Osteocyte (in vitro differentiated cells): ENCODE measurements around the gene DOCK11. TPM values are rescaled to one million over a fixed set of nuclear protein-coding genes. Genes with fewer than 3 reads are reported as not detected.

Experiments
- DNase-seq: peaks from one replicate; pipeline ENCODE4 v3.0.0; 2021; ENCODE audit warnings: mixed read lengths; ENCODE audit not compliant: unreplicated experiment; ENCODE audit errors: extremely low spot score
- H3K27ac Mint-ChIP-seq: one replicate; pipeline ENCODE4 v1.8.0; 2021; ENCODE audit warnings: mild to moderate bottlenecking, mixed read lengths; ENCODE audit not compliant: unreplicated experiment
- H3K27me3 Mint-ChIP-seq: one replicate; pipeline ENCODE4 v1.8.0; 2021; ENCODE audit warnings: mixed read lengths; ENCODE audit not compliant: unreplicated experiment
- H3K36me3 Mint-ChIP-seq: one replicate; pipeline ENCODE4 v1.8.0; 2021; ENCODE audit warnings: mixed read lengths; ENCODE audit not compliant: unreplicated experiment
- H3K4me1 Mint-ChIP-seq: one replicate; pipeline ENCODE4 v1.8.0; 2021; ENCODE audit warnings: mixed read lengths; ENCODE audit not compliant: unreplicated experiment
- H3K4me3 Mint-ChIP-seq: one replicate; pipeline ENCODE4 v1.8.0; 2021; ENCODE audit warnings: mild to moderate bottlenecking, moderate library complexity, mixed read lengths; ENCODE audit not compliant: unreplicated experiment
- H3K9me3 Mint-ChIP-seq: one replicate; pipeline ENCODE4 v1.8.0; 2021; ENCODE audit warnings: mixed read lengths; ENCODE audit not compliant: unreplicated experiment
- total RNA-seq: library from RNA; stranded (reverse); gene quantifications from 2 replicates; pipeline ENCODE4 v1.2.1, GENCODE V29; 2021
- TF ChIP-seq, protein P1 (sequence below): fragments of 200-600 bp; sonication (generic); IDR thresholded peaks from 2 replicates; pipeline ENCODE4 v1.5.0; 2021; ENCODE audit warnings: antibody characterized with exemption, mild to moderate bottlenecking, moderate library complexity

DOCK11 gene
- total RNA-seq, 1 donor from 2014 or later = 24.8 TPM

DNA sequence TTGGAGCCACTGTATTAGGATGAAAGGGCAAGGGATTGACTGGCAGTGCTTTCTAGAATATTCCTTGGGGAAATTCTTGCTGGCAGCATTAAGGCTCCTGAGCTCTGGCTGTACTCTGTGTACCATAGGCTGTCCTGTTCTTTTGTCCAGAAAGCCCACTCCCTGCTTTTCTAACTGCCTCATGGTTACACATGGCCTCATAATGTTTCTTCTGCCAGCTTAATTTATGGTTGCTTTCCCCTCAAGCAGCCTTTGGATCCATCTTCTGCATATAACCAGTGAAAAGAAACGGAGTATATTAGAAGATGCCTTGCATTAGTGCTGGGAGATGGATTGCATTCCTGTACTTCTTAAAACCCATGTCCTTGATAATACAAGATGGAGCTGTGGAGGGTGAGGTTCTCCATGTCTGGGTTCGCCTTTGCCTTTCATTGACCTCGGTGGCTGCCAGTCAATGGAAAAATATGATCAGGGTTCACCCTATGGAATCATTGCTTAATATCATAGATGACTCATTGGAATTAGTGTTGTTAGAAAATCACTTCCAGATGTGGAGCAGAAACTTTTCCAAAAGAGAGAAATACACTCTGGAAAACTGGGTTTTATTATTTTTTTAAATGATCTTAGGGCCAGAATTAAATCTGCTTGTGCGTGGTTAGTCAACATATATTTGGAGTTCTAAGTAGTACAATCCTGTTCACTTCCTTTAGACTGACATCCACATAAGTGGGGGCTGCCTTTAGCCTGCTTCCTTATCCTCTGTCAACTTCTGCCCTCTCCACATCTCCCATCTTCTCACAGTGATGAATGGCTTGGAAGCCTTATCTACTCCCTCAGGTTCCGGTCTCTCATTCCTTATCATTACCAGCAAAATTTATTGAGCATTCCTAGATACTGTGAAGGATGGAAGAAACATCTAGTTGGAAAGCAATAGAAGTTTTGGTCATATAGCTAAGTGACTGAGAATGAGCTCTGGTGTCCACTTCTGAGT, 24.9 kb downstream of the DOCK11 start:
- Mint-ChIP-seq H3K27me3 (no peaks in the 10 kb centered on the region), H3K36me3 (no peaks in the 10 kb centered on the region), H3K4me1 (peaks cover 37% of the 10 kb centered on the region), H3K9me3 (no peaks in the 10 kb centered on the region), H3K27ac (peak overlapping the region; percentile 89), H3K4me3 (no peak overlapping the region)
- DNase-seq = no peak
- TF ChIP-seq, protein P1, sequence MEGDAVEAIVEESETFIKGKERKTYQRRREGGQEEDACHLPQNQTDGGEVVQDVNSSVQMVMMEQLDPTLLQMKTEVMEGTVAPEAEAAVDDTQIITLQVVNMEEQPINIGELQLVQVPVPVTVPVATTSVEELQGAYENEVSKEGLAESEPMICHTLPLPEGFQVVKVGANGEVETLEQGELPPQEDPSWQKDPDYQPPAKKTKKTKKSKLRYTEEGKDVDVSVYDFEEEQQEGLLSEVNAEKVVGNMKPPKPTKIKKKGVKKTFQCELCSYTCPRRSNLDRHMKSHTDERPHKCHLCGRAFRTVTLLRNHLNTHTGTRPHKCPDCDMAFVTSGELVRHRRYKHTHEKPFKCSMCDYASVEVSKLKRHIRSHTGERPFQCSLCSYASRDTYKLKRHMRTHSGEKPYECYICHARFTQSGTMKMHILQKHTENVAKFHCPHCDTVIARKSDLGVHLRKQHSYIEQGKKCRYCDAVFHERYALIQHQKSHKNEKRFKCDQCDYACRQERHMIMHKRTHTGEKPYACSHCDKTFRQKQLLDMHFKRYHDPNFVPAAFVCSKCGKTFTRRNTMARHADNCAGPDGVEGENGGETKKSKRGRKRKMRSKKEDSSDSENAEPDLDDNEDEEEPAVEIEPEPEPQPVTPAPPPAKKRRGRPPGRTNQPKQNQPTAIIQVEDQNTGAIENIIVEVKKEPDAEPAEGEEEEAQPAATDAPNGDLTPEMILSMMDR = no peak

DNA sequence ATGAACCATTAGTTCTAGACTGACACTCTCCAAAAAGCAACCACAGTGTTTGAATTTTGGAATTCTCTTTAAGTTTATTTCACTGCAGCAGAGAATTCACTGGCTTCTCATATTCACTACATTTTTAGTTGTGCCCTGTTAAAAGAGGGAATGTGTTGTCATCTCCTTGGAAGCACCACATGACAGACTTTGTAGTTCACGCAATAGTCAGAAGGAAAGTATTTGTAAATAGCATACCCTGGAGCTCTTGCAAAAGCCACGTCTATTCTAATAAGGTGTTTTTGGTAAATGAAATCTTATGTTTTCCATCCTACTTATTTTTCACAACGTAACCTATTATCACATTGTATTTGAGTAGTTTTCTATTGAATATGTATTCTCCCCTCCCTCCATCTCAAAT, 25.8 kb downstream of the DOCK11 start:
- Mint-ChIP-seq H3K9me3 (no peaks in the 10 kb centered on the region), H3K4me1 (peaks cover 44% of the 10 kb centered on the region), H3K4me3 (no peak overlapping the region), H3K27ac (peak overlapping the region; percentile 89), H3K27me3 (no peaks in the 10 kb centered on the region), H3K36me3 (no peaks in the 10 kb centered on the region)
- TF ChIP-seq, protein P1 = no peak
- no peak for DNase-seq

DNA sequence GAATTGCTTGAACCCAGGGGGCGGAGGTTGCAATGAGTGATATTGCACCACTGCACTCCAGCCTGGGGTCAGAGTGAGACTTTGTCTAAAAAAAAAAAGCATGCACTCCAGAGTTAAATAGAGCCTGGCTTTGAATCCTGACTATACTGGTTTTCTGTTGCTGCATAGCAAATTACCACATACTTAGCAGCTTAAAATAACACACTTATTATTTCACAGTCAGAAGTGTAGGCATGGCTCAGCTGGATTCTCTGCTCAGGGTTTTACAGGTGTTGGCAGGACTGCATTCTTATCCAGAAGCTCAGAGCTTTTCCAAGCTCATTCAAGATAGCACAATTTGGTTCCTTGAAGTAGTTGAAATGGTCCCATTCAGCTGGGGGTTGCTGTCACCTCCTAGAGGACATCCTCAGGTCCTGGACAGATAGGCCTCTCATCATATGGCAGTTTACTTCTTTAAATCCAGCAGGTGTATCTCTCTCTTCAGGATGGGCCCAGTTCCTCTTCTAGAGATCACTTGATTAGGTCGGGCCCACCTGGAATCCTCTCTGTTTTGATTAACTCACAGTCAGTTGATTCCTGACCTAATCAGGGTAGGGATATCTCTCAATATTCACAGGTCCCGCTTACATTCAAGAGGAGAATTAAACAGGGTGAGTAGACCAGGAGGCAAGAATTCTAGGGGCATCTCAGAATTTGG, 26.8 kb downstream of the DOCK11 start:
- no peak for DNase-seq
- no peaks in the 10 kb centered on the region for H3K36me3 Mint-ChIP-seq
- TF ChIP-seq, protein P1 = no peak
- H3K4me3 Mint-ChIP-seq = no peak overlapping the region
- H3K27me3 Mint-ChIP-seq = no peaks in the 10 kb centered on the region
- H3K27ac Mint-ChIP-seq = no peak overlapping the region
- H3K9me3 Mint-ChIP-seq = no peaks in the 10 kb centered on the region
- H3K4me1 Mint-ChIP-seq = peaks cover 53% of the 10 kb centered on the region

DNA sequence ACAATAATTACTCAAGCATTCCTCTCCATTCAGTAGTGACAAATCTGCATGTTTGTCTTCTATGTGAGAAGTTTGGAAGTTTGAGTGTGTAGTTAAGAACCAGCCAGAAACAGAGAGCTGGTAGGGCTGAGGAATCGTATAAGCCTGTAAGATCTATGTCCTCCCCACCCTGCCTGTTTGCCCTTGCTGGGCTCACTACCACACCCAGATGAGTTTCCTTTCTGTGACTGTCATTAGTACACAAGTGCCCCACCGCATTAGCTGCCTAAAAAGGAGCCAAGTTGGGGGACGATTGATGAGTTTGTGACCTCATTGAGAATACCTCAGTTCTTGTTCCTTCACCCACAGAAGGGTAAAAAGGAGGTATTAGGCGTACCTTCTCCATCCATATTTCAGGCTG, 28.3 kb downstream of the DOCK11 start:
- Mint-ChIP-seq H3K27me3 (no peaks in the 10 kb centered on the region), H3K27ac (no peak overlapping the region), H3K4me1 (peaks cover 49% of the 10 kb centered on the region), H3K4me3 (no peak overlapping the region), H3K36me3 (no peaks in the 10 kb centered on the region), H3K9me3 (no peaks in the 10 kb centered on the region)
- TF ChIP-seq, protein P1 = no peak
- no peak for DNase-seq

DNA sequence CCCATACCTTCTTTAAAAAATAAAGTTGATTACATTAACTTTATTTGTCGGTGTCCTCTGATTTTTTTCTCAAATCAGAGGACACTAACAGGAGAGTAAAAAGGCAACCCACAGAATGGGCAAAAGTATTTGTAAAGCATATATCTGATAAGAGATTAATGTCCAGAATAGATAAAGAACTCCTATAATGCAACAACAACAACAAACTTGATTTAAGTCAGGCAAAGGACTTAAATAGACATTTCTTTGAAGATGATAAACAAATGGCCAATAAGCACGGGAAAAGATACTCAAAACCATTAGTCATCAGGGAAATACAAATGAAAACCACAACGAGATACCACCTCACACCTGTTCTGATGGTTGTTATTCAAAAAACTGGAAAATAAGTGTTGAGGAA, 28.7 kb downstream of the DOCK11 start:
- TF ChIP-seq, protein P1 = no peak

More for the DNA sequence above, 28.7 kb downstream of the DOCK11 start:
- DNase-seq = no peak
- no peaks in the 10 kb centered on the region for H3K36me3 Mint-ChIP-seq
- no peaks in the 10 kb centered on the region for H3K27me3 Mint-ChIP-seq
- H3K4me3 Mint-ChIP-seq = no peak overlapping the region
- peaks cover 50% of the 10 kb centered on the region for H3K4me1 Mint-ChIP-seq
- H3K9me3 Mint-ChIP-seq = no peaks in the 10 kb centered on the region
- no peak overlapping the region for H3K27ac Mint-ChIP-seq
